Spleen (tissue), 11 donors: Measurements from ENCODE around the gene VENTX. TPM values are rescaled to one million over a fixed set of nuclear protein-coding genes. Genes with fewer than 3 reads are reported as not detected.
"Not testable (repeated sequence)": the region's sequence is repeated elsewhere in the genome, so short reads cannot be mapped to it uniquely, and the experiment has no call there.

ENCODE experiments used
- DNase-seq: peaks from one replicate; pipeline ENCODE4 v3.0.0-alpha.2; 2020
- H3K27ac ChIP-seq, 8 donors: fragments of 200-600 bp; sonication (generic) in 7 of 8; 1 replicate in 4 of 8; 2 replicates in 4 of 8; pipeline versions ENCODE4 v1.5.0 to v1.8.0; 2016 to 2021; ENCODE audit warnings: inconsistent platforms in 4 of 8, mild to moderate bottlenecking in 4 of 8, moderate library complexity in 1 of 8
- H3K27me3 ChIP-seq, 7 donors: fragments of 200-600 bp; sonication (generic) in 6 of 7; replicated peaks in 1 of 7; 1 replicate in 4 of 7; 2 replicates in 3 of 7; pipeline versions ENCODE4 v1.5.0 to v1.8.0; 2016 to 2021; ENCODE audit warnings: inconsistent platforms in 3 of 7, mild to moderate bottlenecking in 1 of 7
- H3K36me3 ChIP-seq, 6 donors: fragments of 200-600 bp; sonication (generic) in 5 of 6; 1 replicate in 4 of 6; 2 replicates in 2 of 6; pipeline versions ENCODE4 v1.5.0 to v1.8.0; 2016 to 2021; ENCODE audit warnings: inconsistent platforms in 2 of 6
- H3K4me1 ChIP-seq, 6 donors: fragments of 200-600 bp; sonication (generic) in 5 of 6; 1 replicate in 3 of 6; 2 replicates in 3 of 6; pipeline versions ENCODE4 v1.5.0 to v1.8.0; 2016 to 2021; ENCODE audit warnings: inconsistent platforms in 3 of 6
- H3K4me3 ChIP-seq, 8 donors: fragments of 200-600 bp; sonication (generic) in 7 of 8; 1 replicate in 4 of 8; 2 replicates in 4 of 8; pipeline versions ENCODE4 v1.5.0 to v1.8.0; 2016 to 2021; ENCODE audit warnings: inconsistent platforms in 4 of 8, mild to moderate bottlenecking in 4 of 8, moderate library complexity in 2 of 8
- H3K9me3 ChIP-seq, 8 donors: fragments of 200-600 bp; sonication (generic) in 7 of 8; 1 replicate in 4 of 8; 2 replicates in 4 of 8; pipeline versions ENCODE4 v1.5.0 to v1.8.0; 2016 to 2021; ENCODE audit warnings: inconsistent platforms in 4 of 8
- POLR2A ChIP-seq, 3 donors: fragments of 450-650 bp; IDR thresholded peaks; one replicate each; pipeline ENCODE4 v1.5.1; 2017; ENCODE audit warnings: antibody characterized with exemption in 3 of 3, mild to moderate bottlenecking in 1 of 3
- POLR2AphosphoS5 ChIP-seq, 3 donors: sonication (generic); formaldehyde crosslinking; IDR thresholded peaks; one replicate each; pipeline ENCODE4 v1.5.1; 2017; ENCODE audit warnings: antibody characterized with exemption in 3 of 3
- WGBS, 5 donors: extraction: QIAGEN DNeasy Blood & Tissue Kit in 3 of 5; methylation state at CpG; one replicate each; pipeline versions ENCODE4 v1.1.5 to v1.1.7; 2013 to 2018; 5-methylcytosine and 5-hydroxymethylcytosine counted together
- intact Hi-C: fragments of 100-400 bp; cut with DNase I; formaldehyde crosslinking; loops from one replicate; pipeline ENCODE4 v1.15.0; 2023; ENCODE audit warnings: low total_unique reads
- polyA plus RNA-seq, 3 donors: library from polyadenylated mRNA; stranded (reverse); fragments of 200-250 nt; gene quantifications; one replicate each; pipeline ENCODE4 v1.2.1, GENCODE V29; 2013
- total RNA-seq, 7 donors: library from RNA; depleted of rRNA in 3 of 7; stranded (reverse); fragments of >200 nt in 3 of 7; fragmentation: NEBNext Ultra II Directional in 4 of 7; extraction: Animal tissue kit (Norgen Biotek cat#: 25700) in 4 of 7; gene quantifications; one replicate each; pipeline versions ENCODE4 v1.1.0 to v1.2.1, GENCODE V29; 2016 to 2021
- TF ChIP-seq, protein P1 (sequence below), 11 experiments: fragments of 200-600 bp in 7 of 11; fragments of 450-650 bp in 4 of 11; sonication (generic) in 4 of 11; IDR thresholded peaks in 8 of 11; conservative IDR thresholded peaks in 3 of 11; 1 replicate in 7 of 11; 2 replicates in 4 of 11; pipeline versions ENCODE4 v1.4.0 to v1.8.0; 2016 to 2021; ENCODE audit warnings: antibody characterized with exemption in 11 of 11, inconsistent platforms in 4 of 11, mild to moderate bottlenecking in 1 of 11
- donor health status: healthy with polysubstance abuse.
- donor health status: DM: no; HTN: no; CAD: no; lungs with moderate emphysema.
- donor health status: DM: no; HTN: no; CAD: no.
- donor health status: Bipolar disorder and iron deficiency.
- donor health status: healthy.
- donor health status: DM: no; HTN: no; CAD: no.
- donor health status: DM: yes; HTN: yes; CAD: no.

The VENTX gene
- total and polyA plus RNA-seq, 10 donors, result 0.76 to 10.4 (median 3.2) TPM

DNA sequence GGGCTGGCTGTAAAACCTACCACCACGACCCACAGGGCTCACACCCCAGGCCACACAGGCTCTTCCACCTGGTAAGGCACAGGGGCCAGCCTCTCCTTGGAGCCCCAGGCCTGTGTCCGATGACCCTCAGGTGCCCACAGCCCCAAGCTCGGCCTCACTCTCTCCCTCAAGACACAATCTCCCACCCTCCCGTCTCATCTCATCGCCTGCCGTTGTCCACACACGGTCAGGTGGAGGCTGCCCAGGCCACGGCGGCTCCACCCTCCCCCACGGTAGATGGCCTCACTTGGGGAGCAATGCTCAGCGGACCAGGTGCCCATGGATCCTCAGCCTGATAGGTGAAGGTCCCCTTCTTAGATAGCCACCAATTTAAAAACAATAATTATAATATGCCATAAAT lies 16.3 kb upstream of the VENTX start:
- Histone ChIP-seq H3K27ac (no peak overlapping the region), H3K36me3 (no peaks in the 10 kb centered on the region), H3K4me3 (no peak overlapping the region), H3K9me3 (no peaks in the 10 kb centered on the region), H3K27me3 (peaks cover 0 to 61% (median 18%) of the 10 kb centered on the region in 7 donors), H3K4me1 (peaks cover 0 to 12% (median 8%) of the 10 kb centered on the region in 6 donors)
- no peak for TF ChIP-seq POLR2AphosphoS5 (IDR thresholded peaks at IDR 0.05)
- TF ChIP-seq, protein P1, sequence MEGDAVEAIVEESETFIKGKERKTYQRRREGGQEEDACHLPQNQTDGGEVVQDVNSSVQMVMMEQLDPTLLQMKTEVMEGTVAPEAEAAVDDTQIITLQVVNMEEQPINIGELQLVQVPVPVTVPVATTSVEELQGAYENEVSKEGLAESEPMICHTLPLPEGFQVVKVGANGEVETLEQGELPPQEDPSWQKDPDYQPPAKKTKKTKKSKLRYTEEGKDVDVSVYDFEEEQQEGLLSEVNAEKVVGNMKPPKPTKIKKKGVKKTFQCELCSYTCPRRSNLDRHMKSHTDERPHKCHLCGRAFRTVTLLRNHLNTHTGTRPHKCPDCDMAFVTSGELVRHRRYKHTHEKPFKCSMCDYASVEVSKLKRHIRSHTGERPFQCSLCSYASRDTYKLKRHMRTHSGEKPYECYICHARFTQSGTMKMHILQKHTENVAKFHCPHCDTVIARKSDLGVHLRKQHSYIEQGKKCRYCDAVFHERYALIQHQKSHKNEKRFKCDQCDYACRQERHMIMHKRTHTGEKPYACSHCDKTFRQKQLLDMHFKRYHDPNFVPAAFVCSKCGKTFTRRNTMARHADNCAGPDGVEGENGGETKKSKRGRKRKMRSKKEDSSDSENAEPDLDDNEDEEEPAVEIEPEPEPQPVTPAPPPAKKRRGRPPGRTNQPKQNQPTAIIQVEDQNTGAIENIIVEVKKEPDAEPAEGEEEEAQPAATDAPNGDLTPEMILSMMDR (IDR thresholded peaks at IDR 0.05 in 8 of 11, conservative IDR thresholded peaks at IDR 0.05 in 3 of 11), result no peak
- WGBS, 5 donors, result 86 to 93% (median 90%) methylated on average over 11 of the region's 11 CpGs
- intact Hi-C loops, result no loop called here
- DNase-seq, result no peak

DNA sequence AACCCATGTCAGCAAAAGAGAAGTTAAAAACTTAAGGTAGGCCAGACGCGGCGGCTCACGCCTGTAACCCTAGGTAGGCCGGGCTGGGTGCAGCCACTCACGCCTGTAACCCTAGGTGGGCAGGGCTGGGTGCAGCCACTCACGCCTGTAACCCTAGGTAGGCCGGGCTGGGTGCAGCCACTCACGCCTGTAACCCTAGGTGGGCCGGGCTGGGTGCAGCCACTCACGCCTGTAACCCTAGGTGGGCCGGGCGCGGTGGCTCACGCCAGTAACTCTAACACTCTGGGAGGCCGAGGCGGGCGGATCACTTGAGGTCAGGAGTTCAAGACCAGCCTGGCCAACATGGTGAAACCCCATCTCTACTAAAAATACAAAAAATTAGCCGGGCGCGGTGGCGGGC lies 15.9 kb upstream of the VENTX start:
- peaks cover 0 to 12% (median 8%) of the 10 kb centered on the region in 6 donors for H3K4me1 ChIP-seq
- WGBS, 5 donors, result 86 to 89% (median 87%) methylated on average over 14 to 18 of the region's 22 CpGs
- H3K4me3 ChIP-seq, H3K9me3 ChIP-seq, DNase-seq, H3K27ac ChIP-seq, intact Hi-C loops, H3K36me3 ChIP-seq: not testable (repeated sequence)
- peaks cover 0 to 65% (median 22%) of the 10 kb centered on the region in 7 donors for H3K27me3 ChIP-seq

DNA sequence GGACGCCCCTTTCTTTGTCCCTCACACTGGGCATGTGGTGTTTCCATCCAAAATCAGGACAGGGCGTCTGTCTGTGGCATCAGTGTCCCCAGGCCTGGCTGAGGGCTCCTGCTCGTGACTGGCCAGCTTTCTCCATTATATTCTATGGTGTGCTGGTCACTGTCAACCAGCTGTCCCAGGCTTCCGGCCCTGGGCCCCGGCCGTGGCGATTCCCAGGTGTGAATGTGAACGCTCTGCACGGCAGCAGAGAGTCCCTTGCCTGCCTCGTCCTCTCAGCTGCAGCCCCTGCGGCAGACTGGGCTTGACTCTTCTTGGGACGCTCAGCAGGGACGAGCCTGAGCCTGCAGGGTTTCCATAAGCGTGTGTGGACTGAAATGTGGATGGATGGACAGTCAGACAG lies 13.6 kb upstream of the VENTX start:
- H3K27me3 ChIP-seq, result peaks cover 0 to 75% (median 35%) of the 10 kb centered on the region in 7 donors
- no peak overlapping the region for H3K4me3 ChIP-seq
- WGBS, 5 donors, result 78 to 89% (median 83%) methylated on average over 12 to 14 of the region's 14 CpGs
- H3K27ac ChIP-seq, result no peak overlapping the region
- DNase-seq, result no peak
- TF ChIP-seq, protein P1 (IDR thresholded peaks at IDR 0.05 in 8 of 11, conservative IDR thresholded peaks at IDR 0.05 in 3 of 11), result no peak
- TF ChIP-seq POLR2A (IDR thresholded peaks at IDR 0.05) (no peak), POLR2AphosphoS5 (IDR thresholded peaks at IDR 0.05) (no peak)
- no peaks in the 10 kb centered on the region for H3K36me3 ChIP-seq
- intact Hi-C loops, result no loop called here
- H3K4me1 ChIP-seq, result peaks cover 0 to 13% (median 8%) of the 10 kb centered on the region in 6 donors
- no peaks in the 10 kb centered on the region for H3K9me3 ChIP-seq

DNA sequence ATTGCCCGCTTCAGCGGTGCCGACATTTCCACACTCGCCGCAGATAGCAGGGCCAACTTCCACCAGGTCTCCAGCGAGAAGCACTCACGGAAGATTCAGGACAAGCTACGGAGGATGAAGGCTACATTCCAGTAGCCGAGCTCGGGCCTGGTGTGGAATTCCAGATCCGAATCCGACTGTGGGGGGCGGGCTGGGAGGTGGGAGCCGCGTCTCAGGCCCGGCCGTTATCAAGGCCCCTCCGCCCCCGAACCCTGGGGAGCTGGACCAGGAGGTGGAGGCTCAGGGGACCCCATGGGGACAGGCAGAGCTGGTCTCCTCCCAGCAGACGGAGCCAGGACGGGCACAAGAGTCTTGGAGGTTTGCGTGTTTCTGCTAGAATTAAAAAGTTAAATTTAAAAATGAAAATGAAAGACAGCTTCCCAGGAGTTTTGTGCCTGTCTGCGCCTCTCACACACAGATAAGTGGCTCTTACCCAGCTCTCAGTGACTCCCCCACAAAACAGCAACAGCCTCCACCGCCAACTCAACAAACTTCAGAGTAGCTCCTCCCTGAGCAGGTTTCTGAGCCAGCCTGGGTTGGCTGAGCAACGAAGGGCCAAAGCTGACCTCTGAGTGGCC lies 12.8 kb upstream of the VENTX start:
- Histone ChIP-seq H3K9me3 (no peaks in the 10 kb centered on the region), H3K27me3 (peaks cover 0 to 75% (median 36%) of the 10 kb centered on the region in 7 donors), H3K36me3 (no peaks in the 10 kb centered on the region), H3K27ac (no peak overlapping the region), H3K4me1 (peaks cover 0 to 21% (median 14%) of the 10 kb centered on the region in 6 donors), H3K4me3 (peak overlapping the region in 2 of 8 donors; percentile 9 to 24)
- no peak for DNase-seq
- intact Hi-C loops, result no loop called here
- WGBS, 5 donors, result 59 to 82% (median 73%) methylated on average over 23 to 25 of the region's 25 CpGs
- TF ChIP-seq POLR2A (IDR thresholded peaks at IDR 0.05), result no peak
- TF ChIP-seq POLR2AphosphoS5 (IDR thresholded peaks at IDR 0.05), result no peak

DNA sequence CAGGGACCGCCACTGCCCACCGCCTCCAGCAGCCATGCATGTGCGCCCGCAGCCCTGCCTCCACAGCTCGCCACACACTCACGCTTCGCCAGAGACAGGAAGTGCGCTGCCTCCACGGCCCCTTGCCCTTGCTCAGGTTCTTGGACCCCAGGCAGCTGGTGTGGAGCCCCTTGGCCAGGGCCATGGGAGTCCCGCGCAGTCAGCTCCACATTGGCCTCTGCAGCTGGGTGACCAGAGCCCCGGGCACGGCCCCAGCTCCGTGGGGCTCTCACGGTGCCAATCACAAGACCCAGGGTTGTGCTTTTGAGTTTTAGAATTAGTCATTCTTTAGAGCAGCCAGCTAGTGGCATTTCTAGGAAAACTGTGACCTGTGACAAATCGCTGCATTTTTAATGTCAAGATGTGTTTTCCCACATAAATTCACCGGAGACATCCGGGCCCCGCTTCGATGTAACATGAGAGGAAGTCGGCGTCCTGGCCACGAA lies 11.9 kb upstream of the VENTX start:
- WGBS, 5 donors, result 57 to 72% (median 65%) methylated on average over 15 to 23 of the region's 23 CpGs
- Histone ChIP-seq H3K4me1 (peaks cover 4 to 29% (median 21%) of the 10 kb centered on the region in 6 donors), H3K27me3 (peaks cover 0 to 78% (median 41%) of the 10 kb centered on the region in 7 donors), H3K9me3 (no peaks in the 10 kb centered on the region), H3K27ac (no peak overlapping the region), H3K36me3 (no peaks in the 10 kb centered on the region), H3K4me3 (peak overlapping the region in 1 of 8 donors; percentile 15)
- intact Hi-C loops, result no loop called here
- TF ChIP-seq, protein P1 (IDR thresholded peaks at IDR 0.05 in 8 of 11, conservative IDR thresholded peaks at IDR 0.05 in 3 of 11), result no peak
- no peak for TF ChIP-seq POLR2AphosphoS5 (IDR thresholded peaks at IDR 0.05)
- no peak for TF ChIP-seq POLR2A (IDR thresholded peaks at IDR 0.05)
- no peak for DNase-seq
